Prostate gland (tissue), 2 donors: ENCODE results near the gene L1CAM. TPM values are rescaled to one million over a fixed set of nuclear protein-coding genes. Genes with fewer than 3 reads are reported as not detected.

ENCODE experiments used
- DNase-seq: peaks from one replicate; pipeline ENCODE4 v3.0.0-alpha.2; 2019; ENCODE audit warnings: low spot score
- H3K27ac ChIP-seq, 2 donors: fragments of 200-600 bp; sonication (generic); 2 replicates each; pipeline ENCODE4 v1.5.1; 2017 to 2019
- H3K27me3 ChIP-seq: fragments of 200-600 bp; sonication (generic); replicated peaks from 2 replicates; pipeline ENCODE4 v1.5.1; 2019; ENCODE audit not compliant: insufficient read depth
- H3K36me3 ChIP-seq, 2 donors: fragments of 200-600 bp; sonication (generic); 1 replicate in 1 of 2; 2 replicates in 1 of 2; pipeline versions ENCODE4 v1.5.1 to v1.8.1; 2017 to 2019
- H3K4me1 ChIP-seq: fragments of 200-600 bp; sonication (generic); replicated peaks from 2 replicates; pipeline ENCODE4 v1.5.1; 2019
- H3K4me3 ChIP-seq, 2 donors: fragments of 200-600 bp; sonication (generic); 2 replicates each; pipeline ENCODE4 v1.5.1; 2017 to 2019
- H3K9me3 ChIP-seq: fragments of 200-600 bp; sonication (generic); 2 replicates; pipeline ENCODE4 v1.5.1; 2017
- POLR2A ChIP-seq: fragments of 450-650 bp; IDR thresholded peaks from one replicate; pipeline ENCODE4 v1.6.1; 2016; ENCODE audit warnings: antibody characterized with exemption, mild to moderate bottlenecking
- POLR2AphosphoS5 ChIP-seq: sonication (generic); formaldehyde crosslinking; IDR thresholded peaks from one replicate; pipeline ENCODE4 v1.6.1; 2017; ENCODE audit warnings: antibody characterized with exemption
- WGBS: methylation state at CpG from one replicate; pipeline ENCODE4 v1.1.5; 2018; 5-methylcytosine and 5-hydroxymethylcytosine counted together
- intact Hi-C: fragments of 100-400 bp; cut with DNase I; formaldehyde crosslinking; loops from one replicate; pipeline ENCODE4 v1.14.2; 2022
- total RNA-seq, 2 donors: library from RNA; depleted of rRNA; stranded (reverse); fragments of >200 nt; gene quantifications; one replicate each; pipeline ENCODE4 v1.1.0, GENCODE V29; 2016
- TF ChIP-seq, protein P1 (sequence below), 4 experiments: fragments of 200-600 bp in 2 of 4; fragments of 450-650 bp in 2 of 4; sonication (generic) in 2 of 4; IDR thresholded peaks; 1 replicate in 3 of 4; 2 replicates in 1 of 4; pipeline ENCODE4 v1.5.1; 2016 to 2019; ENCODE audit warnings: antibody characterized with exemption in 4 of 4, mild to moderate bottlenecking in 2 of 4, moderate library complexity in 2 of 4

Gene L1CAM
- total RNA-seq, 2 donors from 2014 or later = 0.73 to 18.0 TPM

DNA sequence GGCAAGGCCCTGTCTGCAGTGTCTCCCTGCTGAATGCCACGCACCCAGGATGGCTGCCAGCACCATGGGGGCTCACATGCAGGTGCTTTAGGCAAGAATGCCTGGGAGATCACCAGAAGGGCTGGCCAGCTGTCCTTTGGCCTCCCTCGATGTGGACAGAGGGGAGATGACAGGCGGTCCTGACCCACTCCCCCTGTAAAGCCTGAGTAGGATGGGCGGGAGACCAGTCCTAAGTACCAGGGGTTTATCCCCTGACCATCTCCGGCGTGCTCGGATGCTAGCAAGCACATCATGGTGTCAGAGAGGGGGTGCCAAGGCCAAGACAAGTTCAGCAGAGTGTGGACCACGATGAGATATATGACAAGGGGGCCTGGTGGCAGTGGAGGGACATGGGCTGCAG, 60.9 kb downstream of the L1CAM start:
- intact Hi-C loops = no loop called here
- Histone ChIP-seq H3K4me3 (no peak overlapping the region), H3K4me1 (no peaks in the 10 kb centered on the region), H3K9me3 (no peaks in the 10 kb centered on the region), H3K36me3 (no peaks in the 10 kb centered on the region), H3K27ac (no peak overlapping the region), H3K27me3 (no peaks in the 10 kb centered on the region)
- no peak for TF ChIP-seq POLR2A
- TF ChIP-seq, protein P1, sequence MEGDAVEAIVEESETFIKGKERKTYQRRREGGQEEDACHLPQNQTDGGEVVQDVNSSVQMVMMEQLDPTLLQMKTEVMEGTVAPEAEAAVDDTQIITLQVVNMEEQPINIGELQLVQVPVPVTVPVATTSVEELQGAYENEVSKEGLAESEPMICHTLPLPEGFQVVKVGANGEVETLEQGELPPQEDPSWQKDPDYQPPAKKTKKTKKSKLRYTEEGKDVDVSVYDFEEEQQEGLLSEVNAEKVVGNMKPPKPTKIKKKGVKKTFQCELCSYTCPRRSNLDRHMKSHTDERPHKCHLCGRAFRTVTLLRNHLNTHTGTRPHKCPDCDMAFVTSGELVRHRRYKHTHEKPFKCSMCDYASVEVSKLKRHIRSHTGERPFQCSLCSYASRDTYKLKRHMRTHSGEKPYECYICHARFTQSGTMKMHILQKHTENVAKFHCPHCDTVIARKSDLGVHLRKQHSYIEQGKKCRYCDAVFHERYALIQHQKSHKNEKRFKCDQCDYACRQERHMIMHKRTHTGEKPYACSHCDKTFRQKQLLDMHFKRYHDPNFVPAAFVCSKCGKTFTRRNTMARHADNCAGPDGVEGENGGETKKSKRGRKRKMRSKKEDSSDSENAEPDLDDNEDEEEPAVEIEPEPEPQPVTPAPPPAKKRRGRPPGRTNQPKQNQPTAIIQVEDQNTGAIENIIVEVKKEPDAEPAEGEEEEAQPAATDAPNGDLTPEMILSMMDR (IDR thresholded peaks at IDR 0.05) = no peak
- 80% methylated on average over 1 of the region's 8 CpGs for WGBS
- DNase-seq = no peak

DNA sequence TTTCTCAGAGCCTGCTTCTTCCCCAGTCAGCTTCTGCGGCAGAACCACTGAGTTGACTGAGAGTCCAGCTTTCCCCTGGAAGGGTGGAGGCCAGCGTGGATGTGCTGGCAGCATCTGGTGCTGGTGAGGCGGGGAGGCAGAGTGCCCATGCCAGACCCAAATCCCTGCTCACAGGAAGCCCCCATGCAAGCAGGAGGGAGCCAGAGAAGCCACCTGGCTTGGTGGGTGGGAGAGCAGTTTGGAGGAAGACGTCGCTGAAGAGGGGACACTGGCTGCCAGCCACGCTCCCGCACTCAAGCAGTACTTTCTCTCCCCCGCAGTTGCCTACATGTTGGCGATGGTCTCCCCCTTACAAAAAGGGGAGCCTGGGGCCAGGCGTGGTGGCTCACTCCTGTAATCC, 61.6 kb downstream of the L1CAM start:
- H3K27me3 ChIP-seq = no peaks in the 10 kb centered on the region
- DNase-seq = no peak
- TF ChIP-seq POLR2A (no peak), POLR2AphosphoS5 (no peak)
- TF ChIP-seq, protein P1 (IDR thresholded peaks at IDR 0.05) = no peak
- intact Hi-C loops = no loop called here
- no peaks in the 10 kb centered on the region for H3K36me3 ChIP-seq
- 85% methylated on average over 9 of the region's 10 CpGs for WGBS
- no peaks in the 10 kb centered on the region for H3K4me1 ChIP-seq
- no peak overlapping the region for H3K27ac ChIP-seq
- H3K9me3 ChIP-seq = no peaks in the 10 kb centered on the region
- H3K4me3 ChIP-seq = no peak overlapping the region

DNA sequence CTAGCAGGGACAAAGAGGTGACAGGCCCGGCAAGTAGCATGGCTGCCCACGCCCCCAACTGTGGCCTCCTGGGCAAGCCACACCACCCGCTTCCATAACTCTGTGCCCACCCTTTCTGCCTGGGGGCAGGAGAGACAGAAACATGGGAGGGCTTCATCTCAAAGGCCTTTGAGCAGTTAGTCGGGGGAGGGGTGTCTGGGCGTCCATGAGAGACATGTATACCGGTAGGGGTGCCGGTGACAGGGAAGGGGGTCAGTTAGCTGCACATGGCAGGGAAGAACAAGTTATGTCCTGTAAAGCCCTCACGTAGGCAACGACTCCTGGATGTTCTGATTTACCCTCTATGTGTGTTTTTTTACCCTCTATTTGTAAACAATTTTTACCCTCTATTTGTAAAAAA, 64.9 kb downstream of the L1CAM start:
- no peaks in the 10 kb centered on the region for H3K4me1 ChIP-seq
- no peaks in the 10 kb centered on the region for H3K36me3 ChIP-seq
- no peak for DNase-seq
- TF ChIP-seq POLR2AphosphoS5 (no peak), POLR2A (no peak)
- TF ChIP-seq, protein P1 (IDR thresholded peaks at IDR 0.05) = no peak
- intact Hi-C loops = no loop called here
- WGBS = 91% methylated on average over 9 of the region's 9 CpGs
- H3K27me3 ChIP-seq = no peaks in the 10 kb centered on the region
- no peak overlapping the region for H3K4me3 ChIP-seq
- no peaks in the 10 kb centered on the region for H3K9me3 ChIP-seq
- no peak overlapping the region for H3K27ac ChIP-seq

DNA sequence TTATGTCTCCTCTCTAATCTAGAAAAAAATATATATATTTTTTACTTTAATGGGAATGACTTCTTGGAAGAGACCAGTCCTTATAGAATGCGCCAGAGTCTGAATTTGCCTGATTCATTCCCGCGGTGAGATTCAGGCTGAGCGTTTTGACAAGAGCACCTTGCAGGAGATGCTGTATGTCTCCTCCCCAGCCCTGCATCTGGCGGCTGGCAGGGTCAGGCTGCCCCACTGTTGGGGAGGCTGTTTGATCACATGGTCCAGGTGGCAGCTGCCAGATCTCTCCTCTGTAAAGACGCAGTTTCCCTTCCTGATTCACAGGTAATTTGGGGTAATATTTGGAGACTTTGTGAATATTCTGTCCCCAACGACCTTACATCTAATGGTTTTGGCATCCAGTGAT, 65.4 kb downstream of the L1CAM start:
- no peaks in the 10 kb centered on the region for H3K9me3 ChIP-seq
- WGBS = 85% methylated on average over 6 of the region's 7 CpGs
- no peaks in the 10 kb centered on the region for H3K36me3 ChIP-seq
- no peaks in the 10 kb centered on the region for H3K27me3 ChIP-seq
- H3K4me3 ChIP-seq = no peak overlapping the region
- no peak overlapping the region for H3K27ac ChIP-seq
- H3K4me1 ChIP-seq = no peaks in the 10 kb centered on the region
- intact Hi-C loops = no loop called here
- TF ChIP-seq POLR2A = no peak
- no peak for TF ChIP-seq POLR2AphosphoS5
- TF ChIP-seq, protein P1 (IDR thresholded peaks at IDR 0.05) = no peak
- DNase-seq = no peak

DNA sequence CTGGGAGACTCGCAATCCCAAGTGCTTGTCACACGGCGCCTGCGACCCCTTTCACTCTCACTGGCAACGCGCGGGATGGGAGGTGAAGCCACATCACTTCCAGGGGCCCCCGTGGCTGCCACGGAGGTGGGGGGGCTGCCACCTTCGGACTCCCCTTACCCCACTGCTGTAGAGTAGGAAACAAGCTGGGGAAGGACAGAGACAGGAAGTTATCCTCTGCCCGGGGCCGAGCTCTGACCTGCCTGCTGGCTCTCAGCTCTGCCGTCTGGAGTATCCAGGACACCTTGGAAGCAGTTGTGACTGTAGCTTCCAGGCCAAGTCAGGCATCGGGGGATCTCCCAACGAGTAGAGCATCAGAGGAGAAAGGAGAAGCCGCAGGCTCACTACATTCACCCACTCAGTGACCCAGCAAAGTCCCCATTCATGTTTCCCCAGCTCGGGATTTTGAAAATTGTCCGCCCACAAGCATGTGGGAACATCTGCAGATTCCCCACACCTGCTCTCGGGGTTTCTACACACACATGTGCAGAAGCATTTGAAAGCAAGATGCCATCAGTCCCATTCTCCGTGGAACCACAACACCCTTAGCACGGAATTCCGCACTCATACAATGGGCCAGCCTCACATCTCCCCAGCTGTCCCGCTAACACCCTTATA, 66.5 kb downstream of the L1CAM start:
- TF ChIP-seq, protein P1 (IDR thresholded peaks at IDR 0.05) = no peak
- TF ChIP-seq POLR2A (no peak), POLR2AphosphoS5 (no peak)
- DNase-seq = no peak
- intact Hi-C loops = no loop called here
- 44% methylated on average over 16 of the region's 23 CpGs for WGBS
- peak overlapping the region; percentile 24 to 27 for H3K4me3 ChIP-seq
- H3K9me3 ChIP-seq = no peaks in the 10 kb centered on the region
- no peaks in the 10 kb centered on the region for H3K36me3 ChIP-seq
- no peak overlapping the region for H3K27ac ChIP-seq
- no peaks in the 10 kb centered on the region for H3K4me1 ChIP-seq
- H3K27me3 ChIP-seq = no peaks in the 10 kb centered on the region
